PFSK-1 (cell line): Measurements from ENCODE around the gene HAGH.

Source experiments
- FOXP2 ChIP-seq: optimal IDR thresholded peaks from 2 replicates; pipeline ENCODE3; 2011; ENCODE audit warnings: borderline replicate concordance, control low read depth, inconsistent platforms; ENCODE audit not compliant: insufficient read depth; ENCODE audit errors: extremely low read length, extremely low read depth
- POLR2AphosphoS5 ChIP-seq: IDR thresholded peaks from 2 replicates; pipeline ENCODE4 v1.6.1; 2012; ENCODE audit warnings: low read depth, mild to moderate bottlenecking, control low read depth, low read length, moderate library complexity
- REST ChIP-seq, 2 experiments: IDR thresholded peaks; 2 replicates each; pipeline versions ENCODE4 v1.6.1 to v1.8.0; 2011 to 2012; ENCODE audit warnings: low read depth in 2 of 2, low read length in 2 of 2, control low read depth in 1 of 2, inconsistent platforms in 1 of 2, mild to moderate bottlenecking in 1 of 2, moderate library complexity in 1 of 2; ENCODE audit not compliant: insufficient read depth in 1 of 2
- SIN3A ChIP-seq: IDR thresholded peaks from 2 replicates; pipeline ENCODE4 v1.6.1; 2012; ENCODE audit warnings: mild to moderate bottlenecking, low read length, moderate library complexity, borderline replicate concordance; ENCODE audit not compliant: insufficient read depth
- TAF1 ChIP-seq: IDR thresholded peaks from 2 replicates; pipeline ENCODE4 v1.6.1; 2012; ENCODE audit warnings: low read length, control low read depth, borderline replicate concordance; ENCODE audit not compliant: insufficient read depth

The HAGH gene

GRCh38 chr16:1793578-1794220 is 32.9 kb downstream of the HAGH start, which contains the start of gene IGFALS:
Gene IGFALS, minus strand, starts transcription at chr16:1793705. Its CDS starts 53 bp downstream, at chr16:1793652.
- TF ChIP-seq SIN3A: no peak
- TF ChIP-seq TAF1: no peak
- no peak for TF ChIP-seq FOXP2
- no peak for TF ChIP-seq REST (IDR thresholded peaks at IDR 0.05; ENCODE audit: insufficient read depth in 1 of 2, low read depth in 2 of 2, low read length in 2 of 2)
- no peak for TF ChIP-seq POLR2AphosphoS5

GRCh38 chr16:1792836-1793577 is 33.6 kb downstream of the HAGH start:
- no peak for TF ChIP-seq SIN3A
- TF ChIP-seq FOXP2: no peak
- TF ChIP-seq REST (IDR thresholded peaks at IDR 0.05; ENCODE audit: insufficient read depth in 1 of 2, low read depth in 2 of 2, low read length in 2 of 2): no peak
- no peak for TF ChIP-seq TAF1
- no peak for TF ChIP-seq POLR2AphosphoS5

- TF ChIP-seq SIN3A (no peak), TAF1 (no peak)
These were observed 34.4 kb downstream of the HAGH start for GRCh38 chr16:1791943-1792812.

GRCh38 chr16:1791256-1791942 is 35.2 kb downstream of the HAGH start:
- TF ChIP-seq REST (IDR thresholded peaks at IDR 0.05; ENCODE audit: insufficient read depth in 1 of 2, low read depth in 2 of 2, low read length in 2 of 2): no peak
- no peak for TF ChIP-seq POLR2AphosphoS5
- TF ChIP-seq TAF1: no peak
- TF ChIP-seq FOXP2: no peak
- TF ChIP-seq SIN3A: no peak
